Breast epithelium (tissue), 3 donors: ENCODE data around the gene S1PR3.

ENCODE experiments used
- CTCF ChIP-seq, 3 donors: fragments of 450-650 bp; IDR thresholded peaks; one replicate each; pipeline ENCODE4 v1.5.1; 2016 to 2017; ENCODE audit warnings: antibody characterized with exemption in 3 of 3, mild to moderate bottlenecking in 3 of 3, moderate library complexity in 3 of 3
- POLR2AphosphoS5 ChIP-seq, 3 donors: sonication (generic); formaldehyde crosslinking; IDR thresholded peaks; one replicate each; pipeline ENCODE4 v1.6.1; 2017; ENCODE audit warnings: antibody characterized with exemption in 3 of 3

DNA sequence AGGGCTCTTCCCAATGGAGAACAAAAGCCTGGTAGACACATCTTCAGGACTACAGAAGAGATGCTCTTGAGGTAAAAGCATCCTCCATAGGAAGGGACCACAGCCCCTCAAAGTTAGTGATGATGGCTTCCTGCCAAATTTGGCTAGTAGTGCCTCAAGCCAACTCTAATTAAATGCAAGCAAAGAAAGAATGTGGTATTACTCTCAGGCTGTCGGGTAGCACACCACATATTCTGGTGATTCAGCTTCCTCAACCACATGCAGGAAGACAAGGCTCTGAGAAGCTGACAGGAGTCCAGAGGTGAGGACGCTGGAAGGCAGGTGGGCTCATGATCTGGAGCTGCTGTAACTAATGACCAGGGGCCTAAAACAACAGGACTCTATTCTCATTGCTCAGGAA is 37.2 kb upstream of the S1PR3 start:
- TF ChIP-seq POLR2AphosphoS5 (IDR thresholded peaks at IDR 0.05), result no peak
- no peak for TF ChIP-seq CTCF (IDR thresholded peaks at IDR 0.05)
